CD4-positive, alpha-beta T cell treated with Interferon gamma for 1 hour (primary cell): ENCODE data around the gene DUSP16.
"Not testable (repeated sequence)": the region's sequence is repeated elsewhere in the genome, so short reads cannot be mapped to it uniquely, and the experiment has no call there.

Experiments used
- DNase-seq: peaks from one replicate; pipeline ENCODE4 v3.0.0-alpha.2; 2020

DUSP16 gene

GRCh38 chr12:12583510-12584178 lies 21.0 kb upstream of the DUSP16 start:
- no peak for DNase-seq

GRCh38 chr12:12582895-12583303 lies 20.2 kb upstream of the DUSP16 start:
- no peak for DNase-seq

GRCh38 chr12:12582193-12582881 lies 19.7 kb upstream of the DUSP16 start:
- DNase-seq = no peak

- not testable (repeated sequence) for DNase-seq
These were observed 18.1 kb upstream of the DUSP16 start for GRCh38 chr12:12580716-12581115.

GRCh38 chr12:12577786-12578185 lies 15.1 kb upstream of the DUSP16 start:
- DNase-seq = no peak

- DNase-seq = no peak
These were observed 10.0 kb upstream of the DUSP16 start for GRCh38 chr12:12572659-12573058.

- DNase-seq = not testable (repeated sequence)
These were observed 3.3 kb upstream of the DUSP16 start for GRCh38 chr12:12565971-12566370.

GRCh38 chr12:12564911-12565310 lies 2.2 kb upstream of the DUSP16 start:
- DNase-seq = no peak

GRCh38 chr12:12563290-12563928 lies 746 bp upstream of the DUSP16 start:
- DNase-seq = no peak

- peak; percentile 30 for DNase-seq
These were observed 613 bp downstream of the DUSP16 start for GRCh38 chr12:12562016-12562483.

- peak; percentile 56 for DNase-seq
These were observed 1.2 kb downstream of the DUSP16 start for GRCh38 chr12:12561371-12562015.

GRCh38 chr12:12560587-12561370 lies 1.9 kb downstream of the DUSP16 start:
- peak; percentile 77 for DNase-seq

GRCh38 chr12:12559719-12560296 lies 2.9 kb downstream of the DUSP16 start:
- no peak for DNase-seq

- no peak for DNase-seq
These were observed 4.4 kb downstream of the DUSP16 start for GRCh38 chr12:12558291-12558690.

GRCh38 chr12:12557733-12558132 lies 4.9 kb downstream of the DUSP16 start:
- DNase-seq = no peak

- DNase-seq = no peak
These were observed 7.0 kb downstream of the DUSP16 start for GRCh38 chr12:12555656-12556055.

GRCh38 chr12:12553208-12553785 lies 9.4 kb downstream of the DUSP16 start:
- no peak for DNase-seq

- no peak for DNase-seq
These were observed 11.5 kb downstream of the DUSP16 start for GRCh38 chr12:12551115-12551514.

GRCh38 chr12:12550277-12550676 lies 12.4 kb downstream of the DUSP16 start:
- DNase-seq = no peak

- no peak for DNase-seq
These were observed 13.2 kb downstream of the DUSP16 start for GRCh38 chr12:12549426-12549825.

- no peak for DNase-seq
These were observed 13.9 kb downstream of the DUSP16 start for GRCh38 chr12:12548713-12549112.

- DNase-seq = no peak
These were observed 16.3 kb downstream of the DUSP16 start for GRCh38 chr12:12546314-12546772.
